Sigmoid colon (tissue), 4 donors: ENCODE data around the gene CFAP69.

Experiments used
- POLR2AphosphoS5 ChIP-seq, 4 donors: sonication (generic); formaldehyde crosslinking; IDR thresholded peaks; one replicate each; pipeline ENCODE4 v1.6.1; 2017; ENCODE audit warnings: antibody characterized with exemption in 4 of 4
- TF ChIP-seq, protein P1 (sequence below), 4 experiments: fragments of 450-650 bp in 3 of 4; fragments of 200-600 bp in 1 of 4; IDR thresholded peaks; one replicate each; pipeline ENCODE4 v1.5.1; 2016 to 2019; ENCODE audit warnings: antibody characterized with exemption in 4 of 4, mild to moderate bottlenecking in 3 of 4, moderate library complexity in 2 of 4

- TF ChIP-seq, protein P1, sequence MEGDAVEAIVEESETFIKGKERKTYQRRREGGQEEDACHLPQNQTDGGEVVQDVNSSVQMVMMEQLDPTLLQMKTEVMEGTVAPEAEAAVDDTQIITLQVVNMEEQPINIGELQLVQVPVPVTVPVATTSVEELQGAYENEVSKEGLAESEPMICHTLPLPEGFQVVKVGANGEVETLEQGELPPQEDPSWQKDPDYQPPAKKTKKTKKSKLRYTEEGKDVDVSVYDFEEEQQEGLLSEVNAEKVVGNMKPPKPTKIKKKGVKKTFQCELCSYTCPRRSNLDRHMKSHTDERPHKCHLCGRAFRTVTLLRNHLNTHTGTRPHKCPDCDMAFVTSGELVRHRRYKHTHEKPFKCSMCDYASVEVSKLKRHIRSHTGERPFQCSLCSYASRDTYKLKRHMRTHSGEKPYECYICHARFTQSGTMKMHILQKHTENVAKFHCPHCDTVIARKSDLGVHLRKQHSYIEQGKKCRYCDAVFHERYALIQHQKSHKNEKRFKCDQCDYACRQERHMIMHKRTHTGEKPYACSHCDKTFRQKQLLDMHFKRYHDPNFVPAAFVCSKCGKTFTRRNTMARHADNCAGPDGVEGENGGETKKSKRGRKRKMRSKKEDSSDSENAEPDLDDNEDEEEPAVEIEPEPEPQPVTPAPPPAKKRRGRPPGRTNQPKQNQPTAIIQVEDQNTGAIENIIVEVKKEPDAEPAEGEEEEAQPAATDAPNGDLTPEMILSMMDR (IDR thresholded peaks at IDR 0.05): no peak
- no peak for TF ChIP-seq POLR2AphosphoS5 (IDR thresholded peaks at IDR 0.05)
These were observed 89.3 kb downstream of the CFAP69 start for GRCh38 chr7:90334193-90334843.
